ENCODE data around the gene METTL9.
A peak's percentile ranks its signal among the peaks of the same experiment; 100 is the strongest.
"Not testable (repeated sequence)": the region's sequence is repeated elsewhere in the genome, so short reads cannot be mapped to it uniquely, and the experiment has no call there.

Gene METTL9

GRCh38 chr16:21611556-21612384, 12.4 kb downstream of the METTL9 start:
- FAIRE-seq, result no peak

- no peak for FAIRE-seq
These were observed 14.0 kb downstream of the METTL9 start for GRCh38 chr16:21613361-21613760.

DNA sequence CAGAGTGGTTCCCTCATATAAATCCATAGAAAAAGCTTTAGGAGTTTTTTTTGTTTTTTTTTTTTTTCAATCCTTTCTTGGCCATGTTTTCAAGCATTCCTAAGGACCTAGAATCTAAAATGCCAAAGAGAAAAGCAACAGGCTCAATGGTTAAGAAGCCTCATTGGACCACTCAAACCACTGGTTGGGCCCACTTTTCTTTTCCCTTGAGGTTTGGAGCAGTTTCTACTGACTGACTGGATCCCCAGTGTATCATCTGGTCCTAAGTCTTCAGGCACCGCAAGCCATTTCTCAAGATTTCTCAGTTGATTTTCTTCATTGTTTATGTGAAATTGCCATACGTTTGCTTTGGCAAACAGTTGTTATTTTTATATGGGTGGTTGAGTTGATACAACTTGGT, 14.4 kb downstream of the METTL9 start:
- FAIRE-seq, result no peak

DNA sequence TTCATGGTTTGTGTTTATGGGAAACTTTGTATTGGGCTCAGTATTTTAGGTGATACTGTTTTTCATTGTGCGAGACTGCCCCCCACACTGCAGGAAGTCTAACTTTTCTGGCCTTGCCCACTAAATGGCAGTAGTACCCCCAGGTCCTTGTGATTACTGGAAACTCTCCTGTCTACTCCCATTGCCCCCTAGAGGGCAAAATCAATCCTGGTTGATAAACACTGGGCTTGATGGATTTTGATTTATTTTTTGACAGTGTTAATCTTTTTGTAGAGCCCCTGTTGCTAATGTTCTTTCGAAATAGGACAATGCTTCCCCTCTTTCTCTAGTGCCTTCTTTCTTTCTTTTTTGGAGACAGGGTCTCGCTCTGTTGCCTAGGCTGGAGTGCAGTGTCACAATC, 15.5 kb downstream of the METTL9 start:
- no peak for FAIRE-seq

- no peak for FAIRE-seq
These were observed 18.2 kb downstream of the METTL9 start for GRCh38 chr16:21617607-21618006.

- no peak for FAIRE-seq
These were observed 18.9 kb downstream of the METTL9 start for GRCh38 chr16:21618281-21618680.

- no peak for FAIRE-seq
These were observed 20.5 kb downstream of the METTL9 start for GRCh38 chr16:21619765-21620425.

DNA sequence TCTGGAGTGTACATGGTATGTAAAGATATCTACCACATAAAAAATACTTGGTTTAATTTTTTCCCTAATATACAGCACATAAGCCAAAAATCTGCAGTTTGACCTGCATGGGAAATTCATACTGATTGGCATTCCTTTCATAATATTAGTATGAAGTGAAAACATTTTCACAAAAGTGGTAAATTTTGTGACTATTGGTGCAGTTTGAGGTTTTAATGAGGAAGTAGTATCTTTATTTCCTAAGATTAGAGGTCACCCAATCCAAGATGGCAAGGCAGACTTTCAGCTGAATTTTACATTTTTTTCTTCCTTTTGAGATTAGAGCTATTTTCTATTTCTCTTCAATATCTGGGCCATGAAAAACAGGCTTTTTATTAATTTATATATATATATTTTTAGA, 21.2 kb downstream of the METTL9 start:
- no peak for FAIRE-seq

DNA sequence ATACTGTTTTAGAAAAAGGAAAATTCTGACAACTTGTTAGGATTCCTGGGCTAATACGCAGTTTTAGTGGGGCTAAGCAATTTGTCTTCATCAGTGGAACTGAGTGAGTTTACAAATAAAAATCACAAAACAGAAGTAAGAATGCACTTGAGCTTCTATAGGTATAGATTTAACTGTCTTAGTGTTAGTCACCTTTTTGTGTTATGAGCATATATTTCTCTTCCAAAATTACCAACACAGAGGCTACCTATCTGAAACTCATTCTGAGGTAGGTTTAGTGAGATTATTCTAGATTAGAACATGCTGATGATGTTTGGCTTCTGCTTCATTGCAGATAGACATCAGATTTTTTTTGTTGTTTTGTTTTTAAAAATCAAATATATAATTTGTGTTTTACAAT, 23.2 kb downstream of the METTL9 start:
- FAIRE-seq, result no peak

GRCh38 chr16:21625026-21625425, 25.6 kb downstream of the METTL9 start:
- FAIRE-seq, result no peak

- FAIRE-seq, result peak; percentile 94
These were observed 27.4 kb downstream of the METTL9 start for GRCh38 chr16:21626659-21627277.

DNA sequence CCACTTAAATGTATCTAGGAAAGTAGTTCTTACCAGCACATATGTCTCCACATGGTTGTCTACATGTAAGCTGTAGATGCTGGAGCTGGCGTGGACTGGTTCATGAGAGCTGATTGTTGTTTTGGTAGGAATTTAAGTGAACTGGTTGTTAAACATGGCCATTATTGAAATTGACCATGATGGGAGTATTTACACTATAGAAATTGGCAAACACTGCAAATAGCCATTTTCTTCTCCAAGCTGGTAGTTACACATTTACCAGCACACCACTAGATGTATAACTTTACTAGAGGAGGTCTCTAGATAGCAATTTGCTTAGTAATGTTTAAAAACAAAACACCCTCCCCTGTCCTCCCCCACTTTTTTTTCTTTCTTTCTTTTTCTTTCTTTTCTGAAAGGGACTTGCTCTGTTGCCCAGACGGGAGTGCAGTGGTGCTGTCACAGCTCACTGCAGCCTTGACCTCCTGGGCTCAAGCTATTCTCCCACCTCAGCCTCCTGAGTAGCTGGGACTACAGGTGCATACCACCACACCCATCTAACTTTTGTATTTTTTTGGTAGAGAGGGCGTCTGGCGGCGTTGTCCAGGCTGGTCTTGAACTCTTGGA, 28.8 kb downstream of the METTL9 start:
- no peak for FAIRE-seq

- FAIRE-seq, result no peak
These were observed 29.4 kb downstream of the METTL9 start for GRCh38 chr16:21628772-21629171.

DNA sequence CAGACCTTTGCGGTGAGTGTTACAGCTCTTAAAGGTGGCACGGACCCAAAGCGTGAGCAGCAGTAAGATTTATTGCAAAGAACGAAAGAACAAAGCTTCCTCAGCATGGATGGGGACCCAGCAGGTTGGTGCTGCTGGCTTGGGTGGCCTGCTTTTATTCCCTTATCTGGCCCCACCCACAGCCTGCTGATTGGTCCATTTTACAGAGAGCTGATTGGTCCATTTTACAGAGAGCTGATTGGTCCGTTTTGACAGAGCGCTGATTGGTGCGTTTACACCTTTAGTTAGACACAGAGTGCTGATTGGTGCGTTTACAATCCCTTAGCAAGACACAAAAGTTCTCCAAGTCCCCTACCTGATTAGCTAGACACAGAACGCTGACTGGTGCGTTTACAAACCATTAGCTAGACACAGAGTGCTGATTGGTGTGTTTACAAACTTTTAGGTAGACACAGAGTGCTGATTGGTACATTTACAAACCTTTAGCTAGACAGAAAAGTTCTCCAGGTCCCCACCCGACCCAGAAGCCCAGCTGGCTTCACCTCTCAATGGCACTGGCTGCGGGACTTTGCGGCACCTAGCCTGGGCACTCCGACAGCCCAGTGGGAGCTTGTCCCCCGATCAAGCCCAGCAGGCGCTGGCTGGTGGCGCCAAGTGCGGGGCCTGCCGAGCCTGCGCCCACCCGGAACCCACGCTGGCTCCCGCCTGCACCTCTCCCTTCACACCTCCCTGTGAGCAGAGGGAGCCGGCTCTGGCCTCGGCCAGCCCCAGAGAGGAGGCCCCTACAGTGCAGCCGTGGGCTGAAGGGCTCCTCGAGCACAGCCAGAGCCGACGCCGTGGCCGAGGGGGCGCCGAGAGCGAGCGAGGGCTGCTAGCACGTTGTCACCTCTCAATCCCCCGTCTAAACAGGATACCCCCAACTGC, 30.5 kb downstream of the METTL9 start:
- not testable (repeated sequence) for FAIRE-seq

GRCh38 chr16:21630866-21631265, 31.5 kb downstream of the METTL9 start:
- not testable (repeated sequence) for FAIRE-seq

- FAIRE-seq, result not testable (repeated sequence)
These were observed 32.0 kb downstream of the METTL9 start for GRCh38 chr16:21631376-21631775.

DNA sequence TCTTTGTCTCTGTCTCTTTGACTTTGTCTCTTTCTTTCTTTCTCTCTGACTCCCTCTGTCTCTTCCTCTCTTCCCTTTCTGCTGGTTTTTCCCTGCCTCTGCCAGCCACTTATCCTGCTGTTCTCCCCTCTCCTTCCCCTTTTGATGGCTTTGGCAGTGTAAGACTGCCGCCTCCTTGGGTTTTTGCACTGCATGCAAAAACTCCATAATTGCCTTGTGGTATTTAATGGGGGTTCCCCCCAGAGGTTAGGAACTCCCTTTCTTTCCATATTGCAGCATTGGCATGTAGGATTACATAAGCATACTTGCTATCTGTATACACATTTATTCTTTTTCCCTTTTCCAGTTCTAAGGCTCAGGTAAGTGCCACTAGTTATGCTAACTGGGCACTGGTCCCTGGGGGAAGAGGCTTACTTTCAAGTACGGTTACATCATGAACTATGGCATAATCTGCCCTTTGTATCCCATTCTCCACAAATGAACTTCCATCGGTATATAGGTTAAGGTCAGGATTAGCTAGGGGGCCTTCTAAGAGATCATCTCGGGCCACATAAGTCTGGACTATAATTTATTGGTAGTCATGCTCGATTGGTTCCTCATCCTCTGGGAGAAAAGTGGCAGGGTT, 32.7 kb downstream of the METTL9 start:
- FAIRE-seq, result not testable (repeated sequence)

DNA sequence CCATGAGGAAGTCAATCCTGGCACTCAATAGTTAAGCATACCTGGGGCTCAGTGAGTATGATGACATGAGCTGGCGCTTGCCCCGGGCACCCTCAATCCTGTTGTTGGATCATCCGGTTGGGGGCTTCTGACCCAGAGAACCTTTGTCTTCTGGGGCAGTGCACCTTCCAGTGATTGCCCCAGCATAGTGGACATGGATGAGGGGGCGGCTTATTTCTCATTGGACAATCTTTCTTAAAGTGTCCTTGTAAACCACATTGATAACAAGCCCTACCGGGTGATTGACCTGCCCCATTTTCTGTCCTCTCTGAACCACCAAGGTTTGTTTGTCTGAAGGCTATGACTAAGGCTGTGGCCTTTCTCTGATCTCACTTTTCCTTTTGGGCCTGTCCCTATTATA, 34.8 kb downstream of the METTL9 start:
- FAIRE-seq, result no peak

DNA sequence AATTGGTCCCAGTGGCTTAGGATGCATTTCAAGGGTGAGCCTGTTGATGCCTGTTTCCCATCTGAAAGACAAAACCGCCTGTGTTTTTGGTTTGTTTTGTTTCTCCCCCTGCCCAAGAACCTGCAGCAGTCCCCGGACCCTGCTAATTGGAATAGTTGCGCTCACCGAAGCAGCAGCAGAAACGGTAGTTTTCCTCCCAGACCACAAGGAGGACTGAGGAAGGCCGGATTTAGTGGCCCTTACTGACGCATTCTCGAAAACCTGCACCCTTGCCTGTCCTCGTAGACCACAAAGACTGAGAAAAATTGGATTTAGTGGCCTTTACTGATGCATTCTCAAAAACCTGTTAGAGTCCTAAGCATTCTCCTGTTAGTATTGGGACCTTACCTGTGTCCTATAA, 36.3 kb downstream of the METTL9 start:
- not testable (repeated sequence) for FAIRE-seq

GRCh38 chr16:21637032-21637968, 37.9 kb downstream of the METTL9 start:
- FAIRE-seq, result no peak

DNA sequence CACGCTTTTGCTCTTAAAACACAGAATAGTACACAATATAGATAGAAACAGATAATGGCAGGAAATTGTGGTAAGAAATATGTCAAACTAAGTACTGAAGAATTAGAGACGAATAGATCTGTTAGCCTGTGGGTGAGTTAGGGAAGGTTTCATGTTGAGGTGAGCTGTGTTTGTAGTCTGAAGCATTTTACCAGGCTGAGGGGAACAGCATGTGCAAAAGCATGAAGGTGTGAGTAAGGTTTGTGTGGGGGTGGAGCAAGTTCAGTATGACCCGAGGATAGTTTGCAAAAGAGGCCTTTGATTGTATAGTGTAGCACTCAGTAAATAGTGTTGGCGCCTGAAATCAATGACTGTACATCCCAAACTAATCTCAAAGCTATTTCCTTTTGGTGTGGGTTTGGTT, 39.2 kb downstream of the METTL9 start:
- FAIRE-seq, result no peak

Measured in endometrium (tissue), 2 donors.